ENCODE measurements around the gene UBR2. TPM values are rescaled to one million over a fixed set of nuclear protein-coding genes. Genes with fewer than 3 reads are reported as not detected.
A peak's percentile ranks its signal among the peaks of the same experiment; 100 is the strongest.
"Not testable (repeated sequence)": the region's sequence is repeated elsewhere in the genome, so short reads cannot be mapped to it uniquely, and the experiment has no call there.

UBR2 gene
- polyA plus RNA-seq, 1 donor = 36.2 TPM

- no peak for DNase-seq
Observed at GRCh38 chr6:42618105-42618504, 54.3 kb downstream of the UBR2 start.

DNA sequence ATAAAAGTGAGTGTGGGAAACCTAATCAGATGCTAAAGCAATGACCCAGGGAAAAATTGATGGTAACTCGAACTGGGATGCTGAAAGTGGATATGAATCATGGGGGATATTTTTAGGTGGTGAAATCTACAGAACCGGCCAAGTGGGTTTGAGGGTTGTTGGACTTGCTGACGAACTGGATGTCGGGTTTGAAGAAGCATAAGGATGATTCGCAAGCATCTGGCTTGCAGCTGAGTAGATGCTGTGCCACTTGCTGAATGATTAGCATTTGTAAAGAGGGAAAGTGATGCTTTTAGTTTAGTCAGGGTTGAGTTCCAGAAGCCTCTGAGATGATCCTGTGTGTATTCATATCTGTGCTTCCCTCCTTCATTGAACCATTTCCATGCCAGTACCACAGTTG lies 54.9 kb downstream of the UBR2 start:
- no peak for DNase-seq

DNA sequence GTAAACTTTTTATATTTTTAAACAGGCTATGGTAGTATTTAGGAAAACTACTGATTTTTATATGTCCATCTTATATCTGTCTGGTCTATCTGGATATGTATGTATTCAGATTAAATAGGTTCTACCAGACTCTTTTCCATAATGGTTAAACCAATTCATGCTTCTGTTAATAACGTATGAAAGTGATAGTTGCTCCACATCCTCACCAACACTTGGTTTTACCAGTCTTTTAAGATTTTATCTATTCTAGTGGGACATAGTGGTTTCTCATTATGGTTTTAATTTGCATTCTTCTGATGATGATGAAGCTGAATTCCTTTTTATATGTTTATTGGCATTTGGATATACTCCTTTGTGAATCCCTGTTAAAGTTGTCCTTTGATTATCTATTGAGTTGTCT lies 56.1 kb downstream of the UBR2 start:
- DNase-seq = no peak

DNA sequence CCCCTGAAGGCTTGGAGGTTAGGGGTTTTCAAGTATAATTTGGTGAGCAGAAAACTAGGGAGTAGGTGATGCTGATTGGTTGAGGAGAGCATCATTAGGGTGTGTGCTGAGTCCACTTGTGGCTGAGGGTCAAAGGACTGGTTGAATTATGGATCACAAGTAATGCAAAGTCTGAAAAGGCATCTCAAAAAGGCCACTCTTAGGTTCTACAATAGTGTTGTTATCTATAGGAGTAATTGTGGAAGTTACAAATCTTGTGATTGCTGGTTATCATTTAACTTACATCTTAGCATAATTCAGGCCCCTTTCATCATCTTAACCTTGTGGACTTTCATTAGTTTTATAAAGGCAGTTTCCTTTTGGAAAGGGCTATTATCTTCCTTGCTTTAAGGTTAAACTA lies 60.8 kb downstream of the UBR2 start:
- no peak for DNase-seq

DNA sequence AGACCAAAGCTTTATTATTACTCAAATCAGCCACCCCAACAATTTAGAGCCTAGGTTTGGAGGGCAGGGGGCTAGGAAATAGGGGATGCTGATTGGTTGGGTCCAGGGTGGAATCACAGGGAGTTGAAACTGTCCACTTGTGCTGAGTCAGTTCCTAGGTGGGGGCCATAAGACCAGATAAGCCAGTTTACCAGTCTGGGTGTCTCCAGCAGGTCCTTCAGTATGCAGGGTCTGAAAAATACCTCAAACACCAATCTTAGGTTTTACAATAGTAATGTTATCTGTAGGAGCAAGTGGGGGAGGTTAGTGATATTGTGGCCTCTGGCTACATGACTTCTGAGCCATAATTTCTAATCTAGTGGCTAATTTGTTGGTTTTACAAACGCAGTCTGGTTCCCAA lies 63.2 kb downstream of the UBR2 start:
- DNase-seq = no peak

DNA sequence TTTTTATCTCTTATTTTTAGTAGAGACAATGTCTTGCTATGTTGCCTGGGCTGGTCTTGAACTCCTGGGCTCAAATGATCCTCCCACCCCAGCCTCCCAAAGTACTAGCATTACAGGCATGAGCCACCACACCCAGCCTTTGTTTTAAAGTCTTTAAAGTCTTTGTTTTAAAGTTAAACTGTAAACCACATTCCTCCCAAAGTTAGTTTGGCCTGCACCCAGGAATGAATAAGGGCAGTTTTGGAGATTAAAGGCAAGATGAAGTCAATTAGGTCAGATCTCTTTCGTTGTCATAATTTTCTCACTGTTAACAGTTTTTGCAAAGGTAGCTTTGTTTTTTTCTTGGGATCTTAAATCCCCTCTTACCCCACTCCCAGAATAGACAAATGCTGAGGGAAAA lies 63.8 kb downstream of the UBR2 start:
- no peak for DNase-seq

- DNase-seq = no peak
Observed at GRCh38 chr6:42628604-42629003, 64.8 kb downstream of the UBR2 start.

- DNase-seq = no peak
Observed at GRCh38 chr6:42629845-42630244, 66.0 kb downstream of the UBR2 start.

GRCh38 chr6:42637681-42638080 lies 73.9 kb downstream of the UBR2 start:
- DNase-seq = no peak

DNA sequence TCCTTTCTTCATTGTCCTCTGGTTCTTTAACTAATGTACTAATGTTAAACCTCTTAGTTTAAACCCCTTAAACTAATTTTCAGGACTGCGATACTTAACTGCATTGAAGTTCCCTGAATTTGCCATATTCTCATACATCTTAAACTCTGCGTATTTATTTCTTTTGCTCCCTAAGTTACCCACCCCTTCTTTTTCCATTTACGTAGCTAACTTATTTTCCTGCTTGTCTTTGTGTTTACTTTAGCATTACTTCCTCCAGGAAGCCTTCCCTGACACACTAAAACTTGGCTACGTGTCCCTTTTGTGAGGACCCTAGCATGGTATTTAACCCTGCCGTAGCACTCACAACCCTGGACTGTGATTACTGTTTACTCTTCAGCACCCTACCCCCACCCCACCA lies 79.0 kb downstream of the UBR2 start:
- no peak for DNase-seq

GRCh38 chr6:42644211-42644610 lies 80.4 kb downstream of the UBR2 start:
- no peak for DNase-seq

DNA sequence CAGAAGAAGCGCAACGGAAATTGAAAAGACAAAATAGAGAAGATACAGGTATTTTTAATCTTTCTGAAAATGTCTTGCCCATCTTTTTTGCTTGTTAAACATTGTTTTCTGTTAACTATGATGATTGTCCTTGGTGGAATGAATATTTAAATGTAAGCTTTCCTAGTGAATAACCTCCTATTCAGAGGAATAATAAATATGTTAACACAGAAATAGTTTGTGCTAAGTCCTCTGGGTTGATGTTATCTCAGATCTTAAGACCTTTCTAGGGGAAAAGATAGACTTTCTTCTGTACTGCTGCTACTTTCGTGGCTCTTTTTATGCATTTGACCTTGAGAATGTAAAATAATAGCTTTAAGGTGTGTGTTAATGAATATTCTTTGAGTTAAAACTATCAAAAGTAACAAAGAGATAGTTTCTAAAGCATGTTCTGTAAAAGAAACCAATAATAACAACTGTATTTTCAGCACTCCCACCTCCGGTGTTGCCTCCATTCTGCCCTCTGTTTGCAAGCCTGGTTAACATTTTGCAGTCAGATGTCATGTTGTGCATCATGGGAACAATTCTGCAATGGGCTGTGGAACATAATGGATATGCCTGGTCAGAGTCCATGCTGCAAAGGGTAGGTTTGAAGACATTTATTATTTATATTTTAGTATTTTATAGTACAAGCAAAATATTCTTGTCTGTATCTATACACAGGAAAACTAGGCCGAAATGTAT lies 88.4 kb downstream of the UBR2 start:
- no peak for DNase-seq

DNA sequence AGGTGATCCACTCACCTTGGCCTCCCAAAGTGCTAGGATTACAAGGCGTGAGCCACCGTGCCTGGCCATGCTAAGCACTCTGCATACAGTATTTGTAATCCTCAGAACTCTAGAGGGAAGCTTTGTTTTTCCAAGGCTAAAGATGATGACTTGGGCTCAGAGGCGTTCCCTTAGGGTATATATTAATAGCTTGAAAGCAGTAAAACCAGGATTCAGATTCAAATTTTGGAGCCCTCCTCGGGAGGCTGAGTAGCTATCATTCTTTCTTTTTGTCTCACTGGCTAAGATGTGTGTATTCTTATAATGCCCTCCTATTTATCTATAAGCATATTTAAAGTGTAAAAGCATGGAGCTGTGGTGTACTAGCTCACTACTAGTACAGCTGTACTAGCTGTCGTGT lies 90.0 kb downstream of the UBR2 start:
- no peak for DNase-seq

- DNase-seq = no peak
Observed at GRCh38 chr6:42659806-42660205, 96.0 kb downstream of the UBR2 start.

DNA sequence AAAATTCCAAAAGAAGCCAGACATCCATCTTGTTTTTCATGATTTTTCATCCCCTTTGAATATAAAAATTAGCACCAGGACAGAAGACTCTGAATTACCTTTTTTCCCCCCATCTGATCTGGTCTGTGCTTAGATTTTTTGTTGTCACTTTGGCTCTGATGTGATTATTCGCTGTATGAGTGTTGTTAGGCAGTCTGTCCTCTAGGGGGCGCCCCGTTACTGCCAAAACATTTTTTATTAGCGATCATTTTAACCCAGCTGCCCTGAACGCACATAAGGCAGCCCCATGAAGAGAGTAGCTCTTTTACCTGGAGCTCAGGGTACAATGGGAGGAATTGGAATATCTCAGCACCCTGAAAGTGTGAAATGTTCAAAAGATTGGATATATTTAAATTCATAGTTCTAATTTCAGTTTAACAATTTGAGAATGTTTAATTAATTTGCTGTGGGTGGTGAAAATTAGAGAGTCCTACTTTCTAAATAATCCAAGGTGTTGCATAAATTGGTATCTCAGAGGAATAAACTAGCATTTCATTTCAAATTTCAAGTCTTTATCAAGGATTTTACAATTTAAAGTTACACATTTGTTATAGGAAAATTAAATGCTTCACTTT lies 97.8 kb downstream of the UBR2 start:
- DNase-seq = peak; percentile 77

- no peak for DNase-seq
Observed at GRCh38 chr6:42664718-42665117, 100.9 kb downstream of the UBR2 start.

- DNase-seq = not testable (repeated sequence)
Observed at GRCh38 chr6:42674368-42674767, 110.5 kb downstream of the UBR2 start.

DNA sequence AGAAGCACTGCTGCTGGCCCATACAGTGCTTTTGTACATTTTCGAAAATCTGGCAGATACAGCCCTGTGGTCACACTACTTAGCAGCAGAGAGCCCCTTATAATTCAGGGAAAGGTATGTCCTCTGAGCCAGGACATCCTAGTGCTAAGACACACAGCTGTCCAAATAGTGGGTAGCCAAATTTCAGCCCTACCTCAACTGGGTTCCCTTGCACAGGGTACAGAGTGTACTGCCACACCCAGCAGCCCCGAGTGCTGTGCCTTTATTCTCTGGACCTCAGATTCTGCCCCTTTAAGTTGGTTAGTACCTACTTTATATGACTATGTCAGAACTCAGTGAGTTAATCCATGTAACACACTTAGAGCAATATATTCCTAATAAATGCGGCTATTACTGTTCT lies 111.0 kb downstream of the UBR2 start:
- DNase-seq = no peak

DNA sequence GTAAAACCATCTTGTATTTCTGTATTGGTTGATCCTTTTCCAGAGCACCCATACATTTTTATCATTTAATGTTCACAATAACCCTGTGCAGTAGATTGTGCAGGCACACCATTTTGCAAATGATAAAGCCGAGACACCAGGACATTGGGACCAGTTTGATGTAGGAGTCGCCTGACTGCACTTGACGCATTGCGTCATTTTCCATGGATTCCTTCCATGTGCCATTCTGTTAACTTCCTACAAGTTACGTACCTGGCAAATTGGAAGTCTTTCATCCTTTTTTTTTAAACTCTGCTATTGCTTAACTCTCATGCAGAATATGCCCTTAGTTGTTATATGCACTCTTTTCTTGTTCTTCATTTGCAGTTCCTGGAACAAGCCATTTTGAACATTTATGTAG lies 115.5 kb downstream of the UBR2 start:
- DNase-seq = no peak

GRCh38 chr6:42688281-42688680 lies 124.5 kb downstream of the UBR2 start:
- no peak for DNase-seq

DNA sequence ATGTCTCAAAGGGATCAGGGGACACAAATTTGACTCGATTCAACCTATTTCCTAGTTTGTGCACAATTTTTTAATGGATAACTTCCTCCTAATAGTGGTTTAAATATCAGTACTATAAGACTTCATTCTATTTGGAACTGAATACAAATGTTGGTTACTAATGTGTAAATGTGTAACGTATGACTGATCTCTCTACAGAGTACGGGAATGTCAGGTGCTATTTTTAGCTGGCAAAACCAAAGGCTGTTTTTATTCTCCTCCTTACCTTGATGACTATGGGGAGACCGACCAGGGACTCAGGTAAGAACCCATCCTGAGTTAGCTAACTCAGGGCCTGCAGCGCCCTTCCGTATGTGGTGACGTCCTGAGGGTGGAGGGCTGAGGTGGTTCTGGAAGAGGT lies 125.5 kb downstream of the UBR2 start:
- no peak for DNase-seq

DNA sequence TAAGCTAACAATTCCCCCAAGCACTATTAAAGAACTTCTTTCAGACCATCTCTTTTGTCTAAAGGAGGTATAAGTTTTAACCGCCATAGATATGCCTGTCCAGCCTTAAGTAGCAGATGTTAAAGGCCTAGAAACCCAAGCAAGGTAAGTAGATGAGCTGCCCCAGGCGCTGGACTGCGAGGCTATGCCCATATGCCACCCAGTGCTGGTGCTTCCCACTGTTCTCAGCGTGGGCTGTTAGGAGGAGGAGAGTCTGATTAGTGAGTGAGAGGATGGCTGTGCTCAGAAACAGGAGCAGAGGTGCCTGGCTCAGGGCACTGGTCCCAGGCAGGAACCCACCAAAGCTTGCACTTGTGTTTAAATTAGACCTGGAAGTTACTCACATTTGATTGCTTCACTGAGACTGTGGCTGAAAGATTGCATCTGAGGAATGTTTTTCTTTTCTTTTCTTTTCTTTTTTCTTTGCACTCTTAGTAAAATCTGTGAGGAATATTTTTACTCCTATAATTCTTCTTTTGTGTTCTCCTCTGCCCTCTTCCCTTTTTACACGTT lies 126.4 kb downstream of the UBR2 start:
- no peak for DNase-seq

GRCh38 chr6:42690872-42691271 lies 127.0 kb downstream of the UBR2 start:
- no peak for DNase-seq
